ENCODE data around the gene OSGEP. TPM values are rescaled to one million over a fixed set of nuclear protein-coding genes. Genes with fewer than 3 reads are reported as not detected.

Gene OSGEP
- total and polyA plus RNA-seq, 2 experiments from 2014 or later = 29.0 to 59.5 TPM

DNA sequence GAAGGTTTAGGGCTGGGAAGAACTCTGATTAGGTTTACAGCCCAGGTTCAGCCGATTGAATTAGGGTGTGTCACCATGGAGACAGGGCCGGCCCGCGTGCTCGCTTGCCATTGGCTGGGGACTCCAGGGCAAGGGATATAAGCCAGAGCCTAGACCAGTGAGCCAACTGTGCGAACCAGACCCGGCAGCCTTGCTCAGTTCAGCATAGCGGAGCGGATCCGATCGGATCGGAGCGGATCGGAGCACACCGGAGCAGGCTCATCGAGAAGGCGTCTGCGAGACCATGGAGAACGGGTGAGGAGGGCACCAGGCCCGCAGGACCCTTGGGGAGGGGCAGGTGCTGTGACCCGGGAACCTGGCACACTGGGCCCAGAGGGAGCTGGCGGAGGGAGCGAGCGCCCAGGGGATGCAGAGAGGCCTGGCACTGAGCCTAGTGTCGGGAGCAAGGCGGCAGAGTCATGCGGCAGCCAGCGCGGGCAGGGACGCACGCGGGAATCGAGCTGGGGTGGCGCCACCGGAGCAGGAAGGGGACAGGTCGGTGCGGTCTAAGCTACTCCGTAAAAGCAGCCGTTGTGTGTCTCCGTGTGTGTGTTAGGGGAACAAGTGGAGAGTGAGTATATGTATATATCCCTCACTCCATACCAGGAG, 14.8 kb upstream of the OSGEP start, which contains the start of gene PNP:
Gene PNP (plus strand): TSS at position 165 of the 648 bp plus-strand sequence. CDS start 119 bp downstream, at position 284.
- H3K4me2 ChIP-seq = peak within 1 kb of the TSS; percentile 98
- ATAC-seq (peak; percentile 97), DNase-seq (ENCODE audit: low spot score) (peak; percentile 97)
- peaks cover 32% of the 10 kb centered on the region for H3K36me3 Mint-ChIP-seq (ENCODE audit: low read depth)
- no peak within 1 kb of the TSS for H3K27ac ChIP-seq (ENCODE audit: low read depth)
- H3K4me3 Mint-ChIP-seq = peak within 1 kb of the TSS; percentile 99
- peaks cover 19% of the 10 kb centered on the region for H3K4me1 ChIP-seq (ENCODE audit: insufficient read depth)
- peak within 1 kb of the TSS; percentile 93 for H2AFZ ChIP-seq
- peaks cover 40% of the 10 kb centered on the region for H3K79me2 ChIP-seq (replicated peaks; ENCODE audit: insufficient read depth)
- H3K4me3 ChIP-seq = peak within 1 kb of the TSS; percentile 91
- H3K27me3 ChIP-seq (ENCODE audit: insufficient read depth) = no peaks in the 10 kb centered on the region
- peaks cover 3% of the 10 kb centered on the region for H4K20me1 ChIP-seq (replicated peaks; ENCODE audit: insufficient read depth)
- no peaks in the 10 kb centered on the region for H3K9me2 ChIP-seq (ENCODE audit: insufficient read depth)
- peaks cover 14% of the 10 kb centered on the region for H3K27me3 Mint-ChIP-seq (ENCODE audit: insufficient read depth, low read depth, poor library complexity)
- H3K36me3 ChIP-seq (ENCODE audit: insufficient read depth) = peaks cover 14% of the 10 kb centered on the region; the same call in 1 of the 2 replicates
- peak within 1 kb of the TSS; percentile 98 for H3K27ac Mint-ChIP-seq
- peaks cover 20% of the 10 kb centered on the region; the same call in 2 of the 3 replicates for H3K4me1 Mint-ChIP-seq
- H3K9me3 Mint-ChIP-seq = no peaks in the 10 kb centered on the region
- peaks cover 13% of the 10 kb centered on the region; the same call in 1 of the 2 replicates for H3F3A ChIP-seq (replicated peaks; ENCODE audit: low read depth)
- no peak for TF ChIP-seq JUNB (IDR thresholded peaks at IDR 0.05; ENCODE audit: unreplicated experiment)
- peak; percentile 99 for TF ChIP-seq POLR2AphosphoS5 (IDR thresholded peaks at IDR 0.05; ENCODE audit: low read depth)

DNA sequence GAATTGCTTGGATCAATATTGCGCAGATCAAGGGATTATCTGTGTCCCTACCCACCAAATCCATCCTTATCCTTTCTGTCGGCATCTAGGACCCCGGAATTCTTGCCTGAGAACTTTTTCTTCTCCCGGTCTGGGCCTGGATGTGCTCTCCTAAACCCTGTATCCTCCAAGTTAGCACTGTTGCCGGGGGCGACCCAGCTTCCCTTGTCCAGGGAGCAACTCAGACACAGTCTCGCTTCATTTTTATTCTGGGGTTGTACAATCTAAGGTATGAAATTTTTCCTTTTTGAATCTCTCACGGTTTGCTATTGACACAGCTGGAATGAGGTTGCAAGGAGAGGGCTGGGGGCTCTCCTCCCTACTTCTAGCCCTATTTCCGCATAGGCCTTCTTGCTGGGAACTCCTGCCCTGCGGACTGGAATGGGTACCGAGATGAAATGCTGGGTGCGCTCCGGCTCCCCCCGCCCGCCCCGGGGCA, 14.2 kb upstream of the OSGEP start:
- H2AFZ ChIP-seq = peak overlapping the region; percentile 70

More for the DNA sequence above, 14.2 kb upstream of the OSGEP start:
- Mint-ChIP-seq H3K36me3 (ENCODE audit: low read depth) (peaks cover 27% of the 10 kb centered on the region), H3K27me3 (ENCODE audit: insufficient read depth, low read depth, poor library complexity) (peaks cover 17% of the 10 kb centered on the region), H3K4me3 (peak overlapping the region; percentile 99), H3K9me3 (no peaks in the 10 kb centered on the region), H3K27ac (peak overlapping the region; percentile 98; the same call in 1 of the 2 replicates), H3K4me1 (peaks cover 20% of the 10 kb centered on the region; the same call in 2 of the 3 replicates)
- peaks cover 40% of the 10 kb centered on the region for H3K79me2 ChIP-seq (replicated peaks; ENCODE audit: insufficient read depth)
- no peaks in the 10 kb centered on the region for H3K27me3 ChIP-seq (ENCODE audit: insufficient read depth)
- H3K27ac ChIP-seq (ENCODE audit: low read depth) = no peak overlapping the region
- H3K4me2 ChIP-seq = peak overlapping the region; percentile 98
- H3K4me3 ChIP-seq = peak overlapping the region; percentile 91
- ATAC-seq = peak; percentile 2; the same call in 2 of the 3 replicates
- no peaks in the 10 kb centered on the region for H3K9me2 ChIP-seq (ENCODE audit: insufficient read depth)
- TF ChIP-seq EZH2phosphoT487 (IDR thresholded peaks at IDR 0.05; ENCODE audit: unreplicated experiment) (no peak), EZH2 (IDR thresholded peaks at IDR 0.05; ENCODE audit: low read depth, unreplicated experiment) (no peak), STAT1 (IDR thresholded peaks at IDR 0.05; ENCODE audit: unreplicated experiment) (no peak), ZNF114 (CRISPR knock-in tag; IDR thresholded peaks at IDR 0.05) (no peak)
- TF ChIP-seq, protein P1, sequence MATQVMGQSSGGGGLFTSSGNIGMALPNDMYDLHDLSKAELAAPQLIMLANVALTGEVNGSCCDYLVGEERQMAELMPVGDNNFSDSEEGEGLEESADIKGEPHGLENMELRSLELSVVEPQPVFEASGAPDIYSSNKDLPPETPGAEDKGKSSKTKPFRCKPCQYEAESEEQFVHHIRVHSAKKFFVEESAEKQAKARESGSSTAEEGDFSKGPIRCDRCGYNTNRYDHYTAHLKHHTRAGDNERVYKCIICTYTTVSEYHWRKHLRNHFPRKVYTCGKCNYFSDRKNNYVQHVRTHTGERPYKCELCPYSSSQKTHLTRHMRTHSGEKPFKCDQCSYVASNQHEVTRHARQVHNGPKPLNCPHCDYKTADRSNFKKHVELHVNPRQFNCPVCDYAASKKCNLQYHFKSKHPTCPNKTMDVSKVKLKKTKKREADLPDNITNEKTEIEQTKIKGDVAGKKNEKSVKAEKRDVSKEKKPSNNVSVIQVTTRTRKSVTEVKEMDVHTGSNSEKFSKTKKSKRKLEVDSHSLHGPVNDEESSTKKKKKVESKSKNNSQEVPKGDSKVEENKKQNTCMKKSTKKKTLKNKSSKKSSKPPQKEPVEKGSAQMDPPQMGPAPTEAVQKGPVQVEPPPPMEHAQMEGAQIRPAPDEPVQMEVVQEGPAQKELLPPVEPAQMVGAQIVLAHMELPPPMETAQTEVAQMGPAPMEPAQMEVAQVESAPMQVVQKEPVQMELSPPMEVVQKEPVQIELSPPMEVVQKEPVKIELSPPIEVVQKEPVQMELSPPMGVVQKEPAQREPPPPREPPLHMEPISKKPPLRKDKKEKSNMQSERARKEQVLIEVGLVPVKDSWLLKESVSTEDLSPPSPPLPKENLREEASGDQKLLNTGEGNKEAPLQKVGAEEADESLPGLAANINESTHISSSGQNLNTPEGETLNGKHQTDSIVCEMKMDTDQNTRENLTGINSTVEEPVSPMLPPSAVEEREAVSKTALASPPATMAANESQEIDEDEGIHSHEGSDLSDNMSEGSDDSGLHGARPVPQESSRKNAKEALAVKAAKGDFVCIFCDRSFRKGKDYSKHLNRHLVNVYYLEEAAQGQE (IDR thresholded peaks at IDR 0.05; ENCODE audit: unreplicated experiment) = no peak
- TF ChIP-seq, protein P2, sequence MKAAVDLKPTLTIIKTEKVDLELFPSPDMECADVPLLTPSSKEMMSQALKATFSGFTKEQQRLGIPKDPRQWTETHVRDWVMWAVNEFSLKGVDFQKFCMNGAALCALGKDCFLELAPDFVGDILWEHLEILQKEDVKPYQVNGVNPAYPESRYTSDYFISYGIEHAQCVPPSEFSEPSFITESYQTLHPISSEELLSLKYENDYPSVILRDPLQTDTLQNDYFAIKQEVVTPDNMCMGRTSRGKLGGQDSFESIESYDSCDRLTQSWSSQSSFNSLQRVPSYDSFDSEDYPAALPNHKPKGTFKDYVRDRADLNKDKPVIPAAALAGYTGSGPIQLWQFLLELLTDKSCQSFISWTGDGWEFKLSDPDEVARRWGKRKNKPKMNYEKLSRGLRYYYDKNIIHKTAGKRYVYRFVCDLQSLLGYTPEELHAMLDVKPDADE (IDR thresholded peaks at IDR 0.05) = no peak
- TF ChIP-seq, protein P3, sequence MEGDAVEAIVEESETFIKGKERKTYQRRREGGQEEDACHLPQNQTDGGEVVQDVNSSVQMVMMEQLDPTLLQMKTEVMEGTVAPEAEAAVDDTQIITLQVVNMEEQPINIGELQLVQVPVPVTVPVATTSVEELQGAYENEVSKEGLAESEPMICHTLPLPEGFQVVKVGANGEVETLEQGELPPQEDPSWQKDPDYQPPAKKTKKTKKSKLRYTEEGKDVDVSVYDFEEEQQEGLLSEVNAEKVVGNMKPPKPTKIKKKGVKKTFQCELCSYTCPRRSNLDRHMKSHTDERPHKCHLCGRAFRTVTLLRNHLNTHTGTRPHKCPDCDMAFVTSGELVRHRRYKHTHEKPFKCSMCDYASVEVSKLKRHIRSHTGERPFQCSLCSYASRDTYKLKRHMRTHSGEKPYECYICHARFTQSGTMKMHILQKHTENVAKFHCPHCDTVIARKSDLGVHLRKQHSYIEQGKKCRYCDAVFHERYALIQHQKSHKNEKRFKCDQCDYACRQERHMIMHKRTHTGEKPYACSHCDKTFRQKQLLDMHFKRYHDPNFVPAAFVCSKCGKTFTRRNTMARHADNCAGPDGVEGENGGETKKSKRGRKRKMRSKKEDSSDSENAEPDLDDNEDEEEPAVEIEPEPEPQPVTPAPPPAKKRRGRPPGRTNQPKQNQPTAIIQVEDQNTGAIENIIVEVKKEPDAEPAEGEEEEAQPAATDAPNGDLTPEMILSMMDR (conservative IDR thresholded peaks at IDR 0.05; ENCODE audit: low read depth in 2 of 2) = no peak
- peak; percentile 38 for DNase-seq (ENCODE audit: low spot score)
- H4K20me1 ChIP-seq (replicated peaks; ENCODE audit: insufficient read depth) = peaks cover 3% of the 10 kb centered on the region
- peaks cover 8% of the 10 kb centered on the region; the same call in 1 of the 2 replicates for H3K36me3 ChIP-seq (ENCODE audit: insufficient read depth)
- H3F3A ChIP-seq (replicated peaks; ENCODE audit: low read depth) = peaks cover 8% of the 10 kb centered on the region; the same call in 1 of the 2 replicates
- H3K4me1 ChIP-seq (ENCODE audit: insufficient read depth) = peaks cover 19% of the 10 kb centered on the region

Data from GM23338 (cell line).